Mesodermal cell (in vitro differentiated cells): ENCODE data around the gene R3HDM4. TPM values are rescaled to one million over a fixed set of nuclear protein-coding genes. Genes with fewer than 3 reads are reported as not detected.
"Not testable (repeated sequence)": the region's sequence is repeated elsewhere in the genome, so short reads cannot be mapped to it uniquely, and the experiment has no call there.

Experiments used
- H3K27ac ChIP-seq: 2 replicates; pipeline ENCODE4 v1.7.0; 2013; ENCODE audit warnings: mild to moderate bottlenecking, low read depth, low read length, moderate library complexity; ENCODE audit not compliant: severe bottlenecking
- H3K36me3 ChIP-seq: 2 replicates; pipeline ENCODE4 v1.7.1; 2013; ENCODE audit warnings: mild to moderate bottlenecking, low read length, moderate library complexity; ENCODE audit not compliant: control insufficient read depth, insufficient read depth
- H3K4me1 ChIP-seq: one replicate; pipeline ENCODE4 v1.7.1; 2013; ENCODE audit warnings: mild to moderate bottlenecking, low read length; ENCODE audit not compliant: insufficient read depth, control insufficient read depth, poor library complexity, severe bottlenecking
- H3K4me3 ChIP-seq: 2 replicates; pipeline ENCODE4 v1.7.0; 2013; ENCODE audit warnings: low read length, control low read depth, mild to moderate bottlenecking; ENCODE audit not compliant: insufficient read depth, poor library complexity, severe bottlenecking; ENCODE audit errors: extremely low read depth
- H3K9me3 ChIP-seq: 2 replicates; pipeline ENCODE4 v1.7.1; 2013; ENCODE audit warnings: mild to moderate bottlenecking, low read length, moderate library complexity; ENCODE audit not compliant: control insufficient read depth
- WGBS, 2 experiments: methylation state at CpG; one replicate each; pipeline ENCODE4 v1.1.5; 2013; ENCODE audit warnings: missing lambda C conversion rate in 2 of 2; ENCODE audit not compliant: insufficient coverage in 2 of 2; 5-methylcytosine and 5-hydroxymethylcytosine counted together
- polyA plus RNA-seq, 2 experiments: library from polyadenylated mRNA; stranded (reverse); fragments of 50-300 nt; gene quantifications; one replicate each; pipeline ENCODE4 v1.2.3, GENCODE V29; 2013

R3HDM4 gene
- 62.6 TPM for polyA plus RNA-seq (2013, experiment 1 of 2)
- 47.1 TPM for polyA plus RNA-seq (2013, experiment 2 of 2)

DNA sequence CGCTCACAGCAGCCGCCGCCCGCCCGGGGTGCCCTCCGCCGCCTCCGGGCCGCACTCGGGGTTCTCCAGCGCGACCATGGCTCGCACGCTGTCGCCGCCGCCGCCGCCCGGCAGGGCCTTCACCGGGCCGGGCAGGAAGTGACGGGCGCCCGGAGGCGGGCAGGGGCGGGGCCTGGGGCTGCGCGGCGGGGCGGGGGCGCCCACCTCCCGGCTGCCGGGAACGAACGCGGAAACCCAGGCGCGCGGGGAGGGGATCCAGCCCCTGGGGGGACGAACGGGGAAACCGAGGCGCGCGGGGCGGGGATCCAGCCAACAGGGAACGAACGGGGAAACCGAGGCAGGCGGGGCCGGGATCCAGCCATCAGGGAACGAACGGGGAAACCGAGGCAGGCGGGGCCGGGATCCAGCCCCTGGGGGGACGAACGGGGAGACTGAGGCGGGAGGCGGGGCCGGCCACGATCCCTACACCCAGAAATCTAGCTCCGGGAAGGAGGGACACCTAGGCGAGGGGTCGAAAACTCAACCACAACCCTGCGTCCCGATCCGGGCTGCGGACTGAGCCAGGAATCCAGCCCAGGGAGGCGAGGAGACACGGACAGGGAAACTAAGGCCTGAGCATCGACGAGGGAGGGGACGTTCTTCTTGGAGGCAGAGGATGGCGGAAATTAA lies at the start of gene R3HDM4:
Gene R3HDM4, minus strand, starts transcription at position 140 of the 669 bp plus-strand sequence. Its CDS starts 62 bp downstream, at position 78.
- peak within 1 kb of the TSS; percentile 41 for H3K27ac ChIP-seq
- WGBS, 2 experiments = 5 to 6% methylated on average over 49 to 51 of the region's 76 CpGs
- H3K4me3 ChIP-seq = peak within 1 kb of the TSS; percentile 86
- no peaks in the 10 kb centered on the region for H3K9me3 ChIP-seq
- peaks cover 7% of the 10 kb centered on the region for H3K36me3 ChIP-seq
- H3K4me1 ChIP-seq = peaks cover 7% of the 10 kb centered on the region

DNA sequence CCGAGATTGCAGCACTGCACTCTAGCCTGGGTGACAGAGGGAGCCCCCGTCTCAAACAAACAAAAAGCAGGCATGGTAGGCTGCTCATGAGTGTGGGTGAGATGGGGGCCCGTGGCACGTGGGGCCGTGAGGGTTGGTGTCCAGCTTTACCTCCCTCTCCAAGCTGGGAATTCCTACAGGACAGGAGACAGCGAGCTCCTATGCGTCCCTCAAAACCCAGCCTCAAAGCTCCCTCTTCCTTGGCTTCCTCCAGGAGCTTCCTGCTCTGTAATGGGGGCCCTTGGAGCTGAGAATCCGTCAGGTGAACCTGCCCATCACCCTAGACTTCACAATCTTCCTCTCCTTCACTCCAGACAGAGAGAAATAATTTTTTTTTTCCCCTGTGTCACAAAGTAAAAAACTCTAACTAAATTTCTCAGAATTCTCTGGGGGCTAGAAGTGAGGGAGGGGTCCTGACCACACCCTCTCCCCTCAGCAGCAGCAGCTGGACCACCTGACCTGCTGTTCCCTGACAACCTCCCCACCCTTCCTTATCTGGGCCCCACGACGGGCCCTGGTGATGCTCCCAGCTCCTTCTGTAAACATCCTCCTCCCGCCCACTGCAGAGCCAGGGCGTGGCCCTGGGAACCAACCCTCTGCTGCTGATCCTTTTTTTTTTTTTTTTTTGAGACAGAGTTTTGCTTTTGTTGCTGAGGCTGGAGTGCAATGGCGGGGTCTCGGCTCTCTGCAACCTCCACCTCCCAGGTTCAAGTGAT lies 49.0 kb upstream of the R3HDM4 start:
- Histone ChIP-seq H3K4me1 (peaks cover 41% of the 10 kb centered on the region), H3K36me3 (peaks cover 85% of the 10 kb centered on the region), H3K4me3 (no peak overlapping the region), H3K27ac (peak overlapping the region; percentile 57), H3K9me3 (no peaks in the 10 kb centered on the region)
- WGBS, 2 experiments = 67 to 73% methylated on average over 3 to 5 of the region's 14 CpGs

DNA sequence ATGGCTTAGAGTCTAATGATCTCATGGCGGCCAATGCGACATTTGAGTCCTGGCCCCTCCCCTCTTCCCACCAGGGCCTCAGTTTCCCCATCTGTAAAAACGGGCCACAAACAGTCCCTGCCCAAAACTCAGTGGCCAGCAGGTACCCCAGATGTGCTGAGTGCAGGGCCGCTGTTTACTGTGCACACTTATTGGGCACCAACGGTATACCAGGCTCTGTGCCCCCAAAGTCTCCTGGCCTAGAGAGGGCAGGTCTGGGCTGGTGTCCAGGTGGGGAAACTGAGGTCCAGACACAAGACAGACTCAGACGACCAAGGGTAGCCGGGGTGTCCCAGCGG lies 47.6 kb upstream of the R3HDM4 start:
- H3K36me3 ChIP-seq = peaks cover 71% of the 10 kb centered on the region
- H3K4me3 ChIP-seq = no peak overlapping the region
- WGBS, 2 experiments = 92 to 94% methylated on average over 7 to 8 of the region's 8 CpGs
- H3K9me3 ChIP-seq = no peaks in the 10 kb centered on the region
- H3K4me1 ChIP-seq = peaks cover 49% of the 10 kb centered on the region
- H3K27ac ChIP-seq = peak overlapping the region; percentile 49

DNA sequence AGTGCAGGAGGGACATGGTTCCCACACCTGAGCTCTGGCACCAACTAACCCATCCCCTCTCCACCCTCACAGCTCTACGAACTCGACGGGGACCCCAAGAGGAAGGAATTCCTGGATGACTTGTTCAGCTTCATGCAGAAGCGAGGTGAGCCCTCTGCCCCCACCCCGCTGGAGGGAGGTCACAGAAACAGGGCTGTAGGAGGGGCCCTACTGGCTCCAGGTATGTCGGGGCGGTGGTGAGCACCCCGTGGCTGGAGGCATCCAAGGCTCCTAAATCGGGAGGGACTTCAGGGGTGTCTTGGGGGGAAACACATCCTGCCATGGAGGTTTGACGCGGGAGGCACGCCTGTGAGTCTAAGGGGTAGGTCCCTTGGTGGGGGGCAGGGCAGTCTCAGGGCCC lies 47.0 kb upstream of the R3HDM4 start:
- 67 to 69% methylated on average over 9 to 12 of the region's 12 CpGs for WGBS, 2 experiments
- H3K27ac ChIP-seq = peak overlapping the region; percentile 41
- H3K4me1 ChIP-seq = peaks cover 52% of the 10 kb centered on the region
- no peaks in the 10 kb centered on the region for H3K9me3 ChIP-seq
- peaks cover 71% of the 10 kb centered on the region for H3K36me3 ChIP-seq
- H3K4me3 ChIP-seq = no peak overlapping the region

DNA sequence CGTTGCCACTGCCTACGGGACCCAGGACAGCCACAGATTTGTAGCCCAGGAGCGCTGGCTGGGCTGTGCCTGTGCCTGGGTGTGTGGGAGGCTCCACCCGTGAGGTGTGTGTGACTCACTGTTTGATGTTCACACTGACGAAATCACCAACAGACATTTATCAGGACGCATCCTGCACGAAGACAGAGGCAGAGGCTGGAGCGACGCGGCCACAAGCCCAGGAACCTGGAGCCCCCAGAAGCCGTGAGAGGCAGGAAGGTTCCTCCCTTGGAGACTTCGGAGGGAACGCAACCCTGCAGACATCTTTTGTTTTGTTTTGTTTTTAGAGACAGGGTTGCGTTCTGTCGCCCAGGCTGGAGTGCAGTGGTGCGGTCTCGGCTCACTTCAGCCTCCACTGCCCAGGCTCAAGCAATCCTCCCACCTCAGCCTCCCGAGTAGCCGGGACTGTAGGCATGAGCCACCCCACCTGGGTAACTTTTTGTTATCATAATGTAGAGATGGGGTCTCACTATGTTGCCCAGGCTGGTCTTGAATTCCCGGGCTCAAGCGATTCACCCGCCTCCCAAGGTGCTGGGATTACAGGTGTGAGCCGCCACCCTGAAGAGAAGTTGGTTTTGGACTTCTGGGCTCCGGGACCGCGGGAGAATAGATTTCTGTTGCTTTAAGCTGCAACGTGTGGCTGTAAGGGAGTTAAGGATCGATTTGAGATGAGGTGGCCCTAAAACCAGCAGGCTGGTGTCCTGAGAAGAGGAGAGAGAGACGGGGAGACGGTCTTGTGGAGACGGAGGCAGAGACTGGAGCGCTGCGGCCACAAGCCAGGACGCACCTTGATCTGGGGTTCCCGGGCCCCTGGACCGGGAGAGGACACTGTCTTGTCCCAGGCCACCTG lies 46.2 kb upstream of the R3HDM4 start:
- Histone ChIP-seq H3K27ac (peak overlapping the region; percentile 23), H3K4me3 (no peak overlapping the region)
- WGBS, 2 experiments = 92 to 94% methylated on average over 28 to 34 of the region's 36 CpGs

DNA sequence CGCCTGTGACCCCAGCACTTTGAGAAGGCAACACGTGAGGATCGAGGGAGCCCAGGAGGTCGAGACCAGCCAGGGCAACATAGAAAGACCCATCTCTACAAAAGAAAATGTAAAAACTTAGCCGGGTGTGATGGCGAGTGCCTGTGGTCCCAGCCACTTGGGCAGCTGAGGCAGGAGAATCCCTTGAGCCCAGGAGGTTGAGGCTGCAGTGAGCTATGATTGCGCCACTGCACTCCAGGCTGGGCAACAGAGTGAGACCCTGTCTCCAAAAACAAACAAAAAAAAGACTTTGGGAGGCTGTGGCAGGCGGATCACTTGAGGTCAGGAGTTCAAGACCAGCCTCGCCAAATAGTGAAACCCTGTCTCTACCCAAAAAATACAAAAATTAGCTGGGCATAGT lies 44.6 kb upstream of the R3HDM4 start:
- Histone ChIP-seq H3K36me3 (peaks cover 55% of the 10 kb centered on the region), H3K27ac (peak overlapping the region; percentile 96), H3K4me1 (peaks cover 69% of the 10 kb centered on the region)
- WGBS, 2 experiments = 86 to 97% methylated on average over 7 of the region's 9 CpGs
- not testable (repeated sequence) for H3K4me3 ChIP-seq, H3K9me3 ChIP-seq

More for the DNA sequence above, 46.2 kb upstream of the R3HDM4 start:
- Histone ChIP-seq H3K9me3 (no peaks in the 10 kb centered on the region), H3K36me3 (peaks cover 68% of the 10 kb centered on the region), H3K4me1 (peaks cover 60% of the 10 kb centered on the region)

DNA sequence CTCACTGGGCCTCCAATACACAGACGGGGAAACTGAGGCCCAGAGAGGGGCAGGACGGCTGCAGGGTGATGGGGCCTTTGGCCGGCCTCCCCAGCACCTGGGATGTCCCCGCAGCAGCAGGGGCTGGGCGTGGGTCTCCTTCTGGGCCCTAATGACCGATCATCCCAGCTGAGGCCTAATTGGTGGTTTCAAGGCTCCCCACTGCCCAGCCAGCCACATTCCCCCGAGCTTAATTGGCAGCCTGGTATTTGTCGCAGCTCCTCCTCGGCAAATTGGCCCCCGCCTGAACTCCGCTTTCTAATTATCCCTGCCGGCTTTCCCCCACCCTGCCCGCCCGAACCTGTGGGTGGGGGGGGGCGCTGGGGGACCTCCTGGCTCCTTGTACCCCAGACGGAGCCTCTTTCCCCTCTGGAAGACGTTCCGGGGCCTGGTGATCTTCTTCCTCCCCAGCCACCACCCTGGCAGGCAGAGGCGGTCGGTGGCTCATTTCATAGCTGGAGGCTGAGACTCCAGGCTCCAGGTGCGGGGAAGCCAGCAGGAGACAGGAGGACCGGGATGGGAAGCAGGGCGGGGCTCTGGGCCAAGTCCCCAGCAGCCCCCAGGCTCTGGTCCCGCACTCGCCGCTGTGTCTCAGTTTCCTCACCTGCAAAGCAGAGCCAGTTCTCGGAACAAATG lies 43.9 kb upstream of the R3HDM4 start:
- H3K27ac ChIP-seq = peak overlapping the region; percentile 96
- 40 to 47% methylated on average over 14 to 16 of the region's 27 CpGs for WGBS, 2 experiments
- H3K36me3 ChIP-seq = peaks cover 50% of the 10 kb centered on the region
- no peaks in the 10 kb centered on the region for H3K9me3 ChIP-seq
- H3K4me1 ChIP-seq = peaks cover 66% of the 10 kb centered on the region
- no peak overlapping the region for H3K4me3 ChIP-seq

DNA sequence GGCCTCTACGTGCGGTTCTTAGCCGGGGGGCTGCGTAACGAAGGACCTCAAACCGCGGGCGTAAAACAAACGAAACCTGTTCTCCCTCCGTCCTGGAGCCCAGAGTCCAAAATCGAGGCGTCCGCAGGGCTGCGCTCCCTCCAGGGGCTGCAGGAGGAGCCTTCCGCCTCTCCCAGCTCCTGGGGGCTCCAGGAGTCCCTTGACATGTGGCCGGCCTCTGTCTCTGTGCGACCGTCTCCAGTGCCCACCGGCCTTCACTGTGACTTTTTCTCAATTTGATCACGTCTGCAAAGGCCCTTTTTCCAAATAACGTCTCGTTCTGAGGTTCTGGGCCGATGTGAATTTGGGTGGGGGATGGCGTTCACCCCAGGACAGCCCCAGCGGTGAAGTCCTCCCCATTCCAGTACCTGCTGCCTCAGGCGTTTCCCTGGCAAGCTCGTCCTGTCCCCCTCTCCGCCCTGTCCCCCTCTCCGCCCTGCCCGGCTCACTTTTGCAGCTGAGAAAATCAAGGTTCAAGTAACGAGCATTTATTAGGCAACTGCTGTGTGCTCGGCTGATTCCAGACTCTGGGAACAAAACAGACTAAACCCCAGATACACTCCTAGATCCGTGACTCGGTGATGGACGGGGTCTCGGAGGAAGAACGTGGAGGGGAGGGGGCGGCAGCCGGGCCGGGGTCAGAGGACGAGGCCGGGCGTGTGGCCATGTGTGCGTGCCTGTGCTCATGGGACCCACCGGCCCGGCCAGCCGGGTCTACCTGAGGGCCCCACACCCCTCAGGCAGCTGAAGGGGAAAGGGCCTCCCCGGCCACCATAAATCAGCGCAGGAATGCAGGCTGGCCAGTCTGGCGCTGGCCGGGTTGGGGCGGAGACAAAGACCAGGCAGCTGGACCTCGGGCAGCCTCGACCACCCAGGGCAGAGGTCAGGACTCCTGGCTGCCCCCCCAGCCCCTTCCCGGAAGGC lies 43.1 kb upstream of the R3HDM4 start:
- no peaks in the 10 kb centered on the region for H3K9me3 ChIP-seq
- H3K4me3 ChIP-seq = no peak overlapping the region
- 65 to 77% methylated on average over 45 to 50 of the region's 55 CpGs for WGBS, 2 experiments
- H3K36me3 ChIP-seq = peaks cover 50% of the 10 kb centered on the region
- H3K4me1 ChIP-seq = peaks cover 66% of the 10 kb centered on the region
- peak overlapping the region; percentile 96 for H3K27ac ChIP-seq

DNA sequence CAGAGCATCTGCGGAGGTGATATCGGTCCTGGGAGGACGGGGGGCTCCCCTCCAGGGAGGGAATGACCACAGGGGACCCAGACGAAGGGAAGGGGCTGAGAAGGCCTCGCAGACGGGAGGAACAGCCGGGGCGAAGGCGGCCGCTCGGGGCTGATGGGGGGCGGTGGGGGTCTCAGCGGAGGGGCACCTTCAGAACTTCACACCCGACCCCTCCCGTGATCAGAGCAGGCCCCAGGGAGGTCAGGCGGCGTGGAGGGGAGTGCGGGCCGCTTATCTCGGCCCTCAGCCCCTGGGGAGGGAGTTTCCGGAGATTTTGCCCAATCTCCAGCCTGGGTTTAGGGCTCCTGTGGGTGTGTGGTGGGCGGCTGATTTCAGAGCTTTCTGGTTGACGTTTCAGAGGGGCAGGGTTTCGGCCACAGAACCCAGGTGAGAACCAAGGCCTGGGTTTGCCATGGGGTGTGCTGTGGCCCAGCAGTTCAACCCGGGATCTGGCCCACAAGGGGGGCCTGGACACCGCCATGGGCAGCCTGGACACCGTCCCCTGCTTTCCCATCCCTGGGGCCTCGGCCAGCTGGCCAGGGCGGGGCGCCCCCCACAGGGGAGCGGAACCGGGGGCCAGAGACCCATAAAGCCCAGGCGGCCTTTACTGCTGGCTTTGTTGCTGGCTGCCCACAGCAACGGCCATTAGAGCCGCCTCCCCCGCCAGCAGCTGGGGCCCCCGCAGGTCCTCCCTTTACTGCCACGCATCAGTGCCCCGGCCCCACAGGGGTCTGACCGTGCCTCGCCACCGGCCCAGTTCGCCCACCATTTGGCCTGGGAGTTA lies 41.9 kb upstream of the R3HDM4 start:
- 68 to 74% methylated on average over 37 to 41 of the region's 43 CpGs for WGBS, 2 experiments
- Histone ChIP-seq H3K9me3 (no peaks in the 10 kb centered on the region), H3K36me3 (peaks cover 42% of the 10 kb centered on the region), H3K27ac (peak overlapping the region; percentile 96), H3K4me1 (peaks cover 54% of the 10 kb centered on the region), H3K4me3 (no peak overlapping the region)
